ENCODE measurements around the gene SMIM9.

Gene SMIM9

DNA sequence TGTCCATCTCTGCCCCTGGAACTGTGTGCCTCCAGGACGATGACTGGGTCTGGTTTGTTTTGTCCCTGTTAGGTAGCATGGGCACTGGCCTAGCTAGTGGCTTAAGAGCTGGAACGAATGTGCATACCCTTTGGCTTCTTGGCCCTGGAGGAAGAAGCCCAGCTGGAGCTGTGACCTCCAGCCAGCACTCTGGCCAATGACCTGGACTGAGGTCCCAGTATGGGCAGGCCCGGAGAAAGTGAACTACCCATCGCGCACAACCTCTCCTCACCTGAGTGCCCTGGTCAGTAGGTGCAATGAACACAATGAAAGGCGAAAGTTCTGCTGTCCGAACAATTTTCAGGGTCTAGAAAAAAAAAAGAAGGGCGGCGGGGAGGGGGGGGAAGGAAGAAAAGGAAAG is 53.5 kb downstream of the SMIM9 start:
- DNase-seq (ENCODE audit: low read depth) = no peak

DNA sequence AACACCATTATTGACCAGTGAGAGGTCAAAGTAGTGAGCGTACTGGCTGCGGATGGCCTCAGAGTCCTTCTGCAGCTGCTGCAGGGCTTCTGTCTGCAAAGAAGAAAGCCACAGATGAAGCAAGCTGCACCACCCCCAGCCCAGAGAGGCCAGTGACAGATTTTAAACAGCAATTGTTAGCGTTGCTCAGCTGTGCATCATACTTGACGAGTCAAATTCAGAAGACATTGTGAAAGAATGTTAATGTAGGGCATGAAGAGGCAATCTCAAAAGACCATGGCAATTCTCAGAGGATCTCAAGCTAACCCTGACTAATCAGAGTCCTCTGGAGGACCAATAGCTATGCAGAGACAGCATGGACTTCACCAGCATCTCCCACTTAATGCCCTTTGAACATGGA is 55.2 kb downstream of the SMIM9 start:
- peak; percentile 77 for DNase-seq (ENCODE audit: low read depth)

DNA sequence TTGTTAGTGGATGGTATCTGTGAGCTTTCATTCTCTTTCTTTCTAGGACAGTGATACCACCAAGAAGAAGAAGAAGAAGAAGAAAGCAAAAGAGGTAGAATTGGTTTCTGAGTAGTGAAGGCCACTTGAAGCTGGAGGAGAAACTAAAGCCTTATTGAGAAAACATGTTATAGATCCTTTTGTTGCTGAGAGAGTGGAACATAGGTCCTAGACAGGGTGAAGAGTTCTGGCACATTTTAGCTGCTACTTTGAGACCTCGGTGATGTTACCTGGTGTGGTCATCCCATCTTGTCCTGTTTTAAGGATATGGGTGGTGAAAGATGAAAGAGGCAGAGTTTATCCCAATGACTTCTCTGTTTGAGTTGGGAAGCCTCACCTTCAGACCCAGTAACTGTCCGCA is 57.7 kb downstream of the SMIM9 start:
- DNase-seq (ENCODE audit: low read depth) = no peak

DNA sequence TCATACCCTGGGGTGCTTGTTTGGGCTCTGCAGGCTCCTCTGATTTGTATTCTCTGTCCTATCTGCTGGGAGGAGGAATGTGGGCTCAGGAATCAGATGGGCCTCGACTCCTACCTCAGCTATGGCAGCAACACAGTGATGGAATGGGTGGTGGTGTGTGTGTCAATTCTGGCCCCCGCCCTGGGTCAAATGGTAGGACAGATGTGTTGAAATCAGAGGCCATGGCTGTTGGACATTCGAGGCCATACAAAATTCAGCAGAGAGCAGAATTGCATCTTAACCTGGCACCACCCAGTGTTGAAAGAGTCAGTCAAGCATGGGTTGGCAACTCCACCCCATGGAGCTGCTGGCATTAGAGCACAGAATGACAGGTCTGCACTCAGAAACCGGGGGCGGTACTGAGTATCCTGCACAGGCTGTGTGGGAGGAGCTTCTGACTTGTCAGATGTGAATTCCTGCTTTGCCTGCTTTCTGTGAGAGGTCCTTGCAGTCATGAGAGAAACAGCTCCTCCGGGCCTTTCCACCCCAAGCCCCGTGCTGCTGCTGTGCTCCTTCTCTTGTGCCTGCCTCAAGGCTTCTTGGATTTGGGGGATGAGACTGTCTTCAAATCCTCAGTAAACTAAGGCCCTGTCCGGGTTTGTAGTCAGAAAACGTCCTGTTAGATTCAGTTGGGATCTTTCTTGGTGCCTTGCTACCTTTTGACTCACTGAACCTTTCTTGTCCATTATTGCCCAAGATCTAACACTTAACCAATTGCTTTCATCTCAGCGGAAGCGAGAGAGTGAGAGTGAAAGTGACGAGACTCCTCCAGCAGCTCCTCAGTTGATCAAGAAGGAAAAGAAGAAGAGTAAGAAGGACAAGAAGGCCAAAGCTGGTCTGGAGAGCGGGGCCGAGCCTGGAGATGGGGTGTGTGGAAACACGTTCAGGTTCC is 58.8 kb downstream of the SMIM9 start:
- DNase-seq (ENCODE audit: low read depth) = peak; percentile 68

DNA sequence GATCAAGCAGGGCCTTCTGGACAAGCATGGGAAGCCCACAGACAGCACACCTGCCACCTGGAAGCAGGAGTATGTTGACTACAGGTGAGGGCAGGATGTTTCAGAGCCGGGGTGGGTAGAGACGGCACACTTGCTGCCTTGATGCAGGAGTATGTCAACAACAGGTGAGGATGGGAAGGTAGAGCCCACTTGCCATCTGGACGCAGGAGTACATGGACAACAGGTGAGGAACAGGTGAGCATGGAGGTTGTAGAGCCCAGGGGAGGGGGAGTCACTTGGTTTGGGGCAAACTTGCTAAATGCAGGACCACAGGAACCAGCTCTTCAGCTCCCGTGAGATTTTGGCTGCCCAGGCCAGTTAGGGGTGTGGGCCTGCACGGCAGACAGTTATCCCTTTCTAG is 59.8 kb downstream of the SMIM9 start:
- DNase-seq (ENCODE audit: low read depth) = no peak
